ENCODE measurements around the gene TIMM23.

GRCh38 chr10:46040004-46040403 lies 67.7 kb downstream of the TIMM23 start:
- TF ChIP-seq CTCF (conservative IDR thresholded peaks at IDR 0.05 in 1 of 2, IDR thresholded peaks at IDR 0.05 in 1 of 2; ENCODE audit: extremely low read depth in 1 of 2, insufficient read depth in 1 of 2, low read depth in 1 of 2, low read length in 2 of 2) = no peak
- TF ChIP-seq EZH2 (IDR thresholded peaks at IDR 0.05; ENCODE audit: borderline replicate concordance, low read length) = no peak

Measured in mammary epithelial cell (primary cell).